ENCODE results near the gene TNFRSF13B.
"Not testable (repeated sequence)": the region's sequence is repeated elsewhere in the genome, so short reads cannot be mapped to it uniquely, and the experiment has no call there.

TNFRSF13B gene

GRCh38 chr17:16961792-16962191 lies 10.1 kb downstream of the TNFRSF13B start:
- Histone ChIP-seq H3K4me1 (ENCODE audit: control insufficient read depth in 1 of 2, insufficient read depth in 2 of 2, low read length in 2 of 2) (no peaks in the 10 kb centered on the region), H3K27ac (ENCODE audit: low read length) (no peak overlapping the region), H3K9me3 (ENCODE audit: control insufficient read depth in 1 of 2, low read length in 2 of 2) (peaks cover 0 to 8% of the 10 kb centered on the region in 2 donors), H3K4me3 (ENCODE audit: low read depth in 1 of 2, low read length in 2 of 2) (no peak overlapping the region), H3K27me3 (ENCODE audit: low read depth, low read length) (no peaks in the 10 kb centered on the region), H3K36me3 (ENCODE audit: control insufficient read depth in 1 of 2, insufficient read depth in 2 of 2, low read length in 2 of 2) (no peaks in the 10 kb centered on the region)

GRCh38 chr17:16961022-16961421 lies 10.9 kb downstream of the TNFRSF13B start:
- not testable (repeated sequence) for H3K27me3 ChIP-seq (ENCODE audit: low read depth, low read length); H3K4me3 ChIP-seq (ENCODE audit: low read depth in 1 of 2, low read length in 2 of 2); H3K36me3 ChIP-seq (ENCODE audit: control insufficient read depth in 1 of 2, insufficient read depth in 2 of 2, low read length in 2 of 2); H3K27ac ChIP-seq (ENCODE audit: low read length); H3K4me1 ChIP-seq (ENCODE audit: control insufficient read depth in 1 of 2, insufficient read depth in 2 of 2, low read length in 2 of 2)
- H3K9me3 ChIP-seq (ENCODE audit: control insufficient read depth in 1 of 2, low read length in 2 of 2), result peaks cover 0 to 12% of the 10 kb centered on the region in 2 donors

- not testable (repeated sequence) for H3K27me3 ChIP-seq (ENCODE audit: low read depth, low read length); H3K4me1 ChIP-seq (ENCODE audit: control insufficient read depth in 1 of 2, insufficient read depth in 2 of 2, low read length in 2 of 2); H3K27ac ChIP-seq (ENCODE audit: low read length); H3K4me3 ChIP-seq (ENCODE audit: low read depth in 1 of 2, low read length in 2 of 2); H3K36me3 ChIP-seq (ENCODE audit: control insufficient read depth in 1 of 2, insufficient read depth in 2 of 2, low read length in 2 of 2)
- peaks cover 0 to 13% of the 10 kb centered on the region in 2 donors for H3K9me3 ChIP-seq (ENCODE audit: control insufficient read depth in 1 of 2, low read length in 2 of 2)
Measured at GRCh38 chr17:16955011-16955410, 16.9 kb downstream of the TNFRSF13B start.

DNA sequence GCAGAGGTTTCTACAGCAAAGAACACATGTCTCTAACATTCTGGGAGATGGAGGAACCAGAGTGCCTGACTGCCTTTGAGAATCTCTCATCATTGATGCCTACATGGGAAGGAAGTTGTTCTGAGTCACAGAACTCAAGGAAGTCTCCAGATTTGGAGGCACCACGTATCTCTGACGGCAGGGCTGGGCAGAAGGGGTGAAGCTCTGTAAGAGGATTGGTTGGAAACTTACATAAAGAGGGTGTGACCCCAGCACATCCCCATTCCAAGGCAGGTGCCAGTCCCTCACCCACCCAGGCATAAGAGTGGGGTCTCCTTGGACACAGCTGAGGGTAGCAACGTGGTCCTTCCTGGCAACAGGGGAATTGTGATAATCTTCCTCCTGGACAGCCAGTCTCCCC lies 17.4 kb downstream of the TNFRSF13B start:
- no peaks in the 10 kb centered on the region for H3K36me3 ChIP-seq (ENCODE audit: control insufficient read depth in 1 of 2, insufficient read depth in 2 of 2, low read length in 2 of 2)
- H3K27ac ChIP-seq (ENCODE audit: low read length), result no peak overlapping the region
- H3K27me3 ChIP-seq (ENCODE audit: low read depth, low read length), result no peaks in the 10 kb centered on the region
- no peak overlapping the region for H3K4me3 ChIP-seq (ENCODE audit: low read depth in 1 of 2, low read length in 2 of 2)
- peaks cover 0 to 12% of the 10 kb centered on the region in 2 donors for H3K9me3 ChIP-seq (ENCODE audit: control insufficient read depth in 1 of 2, low read length in 2 of 2)
- H3K4me1 ChIP-seq (ENCODE audit: control insufficient read depth in 1 of 2, insufficient read depth in 2 of 2, low read length in 2 of 2), result no peaks in the 10 kb centered on the region

- Histone ChIP-seq H3K4me3 (ENCODE audit: low read depth in 1 of 2, low read length in 2 of 2) (no peak overlapping the region), H3K27me3 (ENCODE audit: low read depth, low read length) (no peaks in the 10 kb centered on the region), H3K36me3 (ENCODE audit: control insufficient read depth in 1 of 2, insufficient read depth in 2 of 2, low read length in 2 of 2) (no peaks in the 10 kb centered on the region), H3K4me1 (ENCODE audit: control insufficient read depth in 1 of 2, insufficient read depth in 2 of 2, low read length in 2 of 2) (no peaks in the 10 kb centered on the region), H3K9me3 (ENCODE audit: control insufficient read depth in 1 of 2, low read length in 2 of 2) (peaks cover 6 to 17% of the 10 kb centered on the region in 2 donors), H3K27ac (ENCODE audit: low read length) (no peak overlapping the region)
Measured at GRCh38 chr17:16953841-16954240, 18.1 kb downstream of the TNFRSF13B start.

DNA sequence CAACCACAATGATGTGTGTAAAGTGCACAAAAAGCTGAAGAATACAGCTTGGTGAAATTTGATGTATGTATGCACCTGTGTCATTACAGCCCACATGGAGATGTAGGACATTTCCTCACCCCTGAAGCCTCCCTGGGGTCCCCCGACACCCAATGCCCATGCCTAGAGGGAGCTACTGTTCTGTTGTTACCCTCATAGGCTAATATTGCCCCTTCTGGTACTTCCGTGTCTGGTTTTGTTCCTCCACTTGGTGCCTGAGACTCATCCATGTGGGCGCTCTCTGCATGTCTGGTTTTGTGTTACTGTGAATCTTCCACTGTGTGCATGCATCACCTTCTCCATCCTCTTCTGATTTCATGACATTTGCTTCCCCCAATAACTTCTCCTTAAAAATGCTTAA lies 18.6 kb downstream of the TNFRSF13B start:
- no peak overlapping the region for H3K27ac ChIP-seq (ENCODE audit: low read length)
- H3K9me3 ChIP-seq (ENCODE audit: control insufficient read depth in 1 of 2, low read length in 2 of 2), result peaks cover 6 to 22% of the 10 kb centered on the region in 2 donors
- H3K4me1 ChIP-seq (ENCODE audit: control insufficient read depth in 1 of 2, insufficient read depth in 2 of 2, low read length in 2 of 2), result no peaks in the 10 kb centered on the region
- H3K4me3 ChIP-seq (ENCODE audit: low read depth in 1 of 2, low read length in 2 of 2), result no peak overlapping the region
- H3K27me3 ChIP-seq (ENCODE audit: low read depth, low read length), result no peaks in the 10 kb centered on the region
- no peaks in the 10 kb centered on the region for H3K36me3 ChIP-seq (ENCODE audit: control insufficient read depth in 1 of 2, insufficient read depth in 2 of 2, low read length in 2 of 2)

GRCh38 chr17:16952401-16952800 lies 19.5 kb downstream of the TNFRSF13B start:
- no peak overlapping the region for H3K4me3 ChIP-seq (ENCODE audit: low read depth in 1 of 2, low read length in 2 of 2)
- no peaks in the 10 kb centered on the region for H3K4me1 ChIP-seq (ENCODE audit: control insufficient read depth in 1 of 2, insufficient read depth in 2 of 2, low read length in 2 of 2)
- no peaks in the 10 kb centered on the region for H3K27me3 ChIP-seq (ENCODE audit: low read depth, low read length)
- H3K36me3 ChIP-seq (ENCODE audit: control insufficient read depth in 1 of 2, insufficient read depth in 2 of 2, low read length in 2 of 2), result no peaks in the 10 kb centered on the region
- H3K9me3 ChIP-seq (ENCODE audit: control insufficient read depth in 1 of 2, low read length in 2 of 2), result peaks cover 6 to 24% of the 10 kb centered on the region in 2 donors
- H3K27ac ChIP-seq (ENCODE audit: low read length), result no peak overlapping the region

DNA sequence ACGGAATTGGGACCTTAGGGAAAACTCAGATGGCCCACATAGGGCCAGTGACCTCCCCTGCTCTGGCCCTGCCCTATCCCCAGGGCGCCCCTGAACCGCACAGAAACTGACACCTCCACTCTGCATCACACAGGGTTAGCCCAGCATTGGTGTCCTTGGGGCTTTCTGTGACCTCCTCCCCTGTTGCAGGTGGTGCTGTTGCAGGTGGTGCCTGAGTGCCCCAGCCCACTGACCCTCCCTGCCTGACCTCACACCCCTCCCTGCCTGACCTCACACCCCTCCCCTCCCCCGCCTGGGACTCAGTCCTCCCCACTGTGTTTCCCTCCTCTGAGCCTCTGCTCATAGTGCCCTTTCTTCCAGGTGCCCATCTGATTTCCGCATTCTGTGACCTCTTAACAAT lies 21.4 kb downstream of the TNFRSF13B start:
- H3K27ac ChIP-seq (ENCODE audit: low read length), result no peak overlapping the region
- peaks cover 6 to 14% of the 10 kb centered on the region in 2 donors for H3K9me3 ChIP-seq (ENCODE audit: control insufficient read depth in 1 of 2, low read length in 2 of 2)
- H3K27me3 ChIP-seq (ENCODE audit: low read depth, low read length), result no peaks in the 10 kb centered on the region

GRCh38 chr17:16948587-16949376 lies 23.1 kb downstream of the TNFRSF13B start:
- Histone ChIP-seq H3K27ac (ENCODE audit: low read length) (no peak overlapping the region), H3K36me3 (ENCODE audit: control insufficient read depth in 1 of 2, insufficient read depth in 2 of 2, low read length in 2 of 2) (no peaks in the 10 kb centered on the region), H3K9me3 (ENCODE audit: control insufficient read depth in 1 of 2, low read length in 2 of 2) (peaks cover 6 to 14% of the 10 kb centered on the region in 2 donors), H3K4me1 (ENCODE audit: control insufficient read depth in 1 of 2, insufficient read depth in 2 of 2, low read length in 2 of 2) (no peaks in the 10 kb centered on the region), H3K27me3 (ENCODE audit: low read depth, low read length) (no peaks in the 10 kb centered on the region), H3K4me3 (ENCODE audit: low read depth in 1 of 2, low read length in 2 of 2) (no peak overlapping the region)

More for the DNA sequence above, 21.4 kb downstream of the TNFRSF13B start:
- Histone ChIP-seq H3K4me1 (ENCODE audit: control insufficient read depth in 1 of 2, insufficient read depth in 2 of 2, low read length in 2 of 2) (no peaks in the 10 kb centered on the region), H3K36me3 (ENCODE audit: control insufficient read depth in 1 of 2, insufficient read depth in 2 of 2, low read length in 2 of 2) (no peaks in the 10 kb centered on the region), H3K4me3 (ENCODE audit: low read depth in 1 of 2, low read length in 2 of 2) (no peak overlapping the region)

- Histone ChIP-seq H3K9me3 (ENCODE audit: control insufficient read depth in 1 of 2, low read length in 2 of 2) (peaks cover 6 to 14% of the 10 kb centered on the region in 2 donors), H3K4me3 (ENCODE audit: low read depth in 1 of 2, low read length in 2 of 2) (no peak overlapping the region)
Measured at GRCh38 chr17:16947470-16947869, 24.4 kb downstream of the TNFRSF13B start.

DNA sequence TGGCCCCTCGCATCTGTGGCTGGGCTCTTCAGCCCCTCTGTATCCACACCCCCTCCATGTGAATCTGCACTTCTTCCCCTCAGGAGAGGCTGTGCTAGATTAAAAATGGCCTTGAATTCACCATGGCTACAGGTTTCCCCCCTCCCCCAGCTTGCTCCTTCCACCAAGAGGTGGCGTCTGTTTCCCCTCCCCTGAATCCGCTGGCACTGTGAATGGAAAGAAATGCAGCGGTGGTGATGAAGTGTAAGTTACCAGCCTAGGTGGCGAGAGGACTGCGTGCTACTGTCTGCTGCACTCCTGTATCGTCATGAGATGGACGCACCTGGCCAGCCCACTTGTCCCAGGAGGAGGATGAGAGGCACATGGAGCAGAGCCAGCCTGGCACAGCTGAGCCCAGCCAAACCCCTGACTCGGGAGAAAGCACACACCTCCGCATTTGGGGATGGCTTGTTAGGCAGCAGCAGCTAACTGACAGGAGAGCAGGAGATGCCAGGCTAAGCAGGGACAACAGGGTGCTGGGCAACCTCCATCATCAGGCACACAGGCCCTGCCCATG lies 26.2 kb downstream of the TNFRSF13B start:
- peaks cover 6 to 14% of the 10 kb centered on the region in 2 donors for H3K9me3 ChIP-seq (ENCODE audit: control insufficient read depth in 1 of 2, low read length in 2 of 2)
- no peak overlapping the region for H3K4me3 ChIP-seq (ENCODE audit: low read depth in 1 of 2, low read length in 2 of 2)
- H3K36me3 ChIP-seq (ENCODE audit: control insufficient read depth in 1 of 2, insufficient read depth in 2 of 2, low read length in 2 of 2), result no peaks in the 10 kb centered on the region
- no peaks in the 10 kb centered on the region for H3K4me1 ChIP-seq (ENCODE audit: control insufficient read depth in 1 of 2, insufficient read depth in 2 of 2, low read length in 2 of 2)
- no peaks in the 10 kb centered on the region for H3K27me3 ChIP-seq (ENCODE audit: low read depth, low read length)
- H3K27ac ChIP-seq (ENCODE audit: low read length), result no peak overlapping the region

More at GRCh38 chr17:16947470-16947869, 24.4 kb downstream of the TNFRSF13B start:
- Histone ChIP-seq H3K27ac (ENCODE audit: low read length) (no peak overlapping the region), H3K27me3 (ENCODE audit: low read depth, low read length) (no peaks in the 10 kb centered on the region), H3K36me3 (ENCODE audit: control insufficient read depth in 1 of 2, insufficient read depth in 2 of 2, low read length in 2 of 2) (no peaks in the 10 kb centered on the region), H3K4me1 (ENCODE audit: control insufficient read depth in 1 of 2, insufficient read depth in 2 of 2, low read length in 2 of 2) (no peaks in the 10 kb centered on the region)
